HG02938 (cell line): ENCODE data around the gene NKX1-1.

Experiments
- ATAC-seq: cut with Tn5 transposase; IDR thresholded peaks from one replicate; pipeline ENCODE4 v1.9.1; 2021; ENCODE audit warnings: mild to moderate bottlenecking, moderate library complexity; ENCODE audit not compliant: unreplicated experiment

The NKX1-1 gene

GRCh38 chr4:1417522-1418390 lies 11.5 kb upstream of the NKX1-1 start:
- no peak for ATAC-seq

- ATAC-seq: no peak
Observed at GRCh38 chr4:1416948-1417260, 10.7 kb upstream of the NKX1-1 start.

- ATAC-seq: no peak
Observed at GRCh38 chr4:1416051-1416947, 10.1 kb upstream of the NKX1-1 start.

- no peak for ATAC-seq
Observed at GRCh38 chr4:1415681-1415981, 9.4 kb upstream of the NKX1-1 start.

GRCh38 chr4:1414831-1415680 lies 8.8 kb upstream of the NKX1-1 start:
- ATAC-seq: no peak

- ATAC-seq: no peak
Observed at GRCh38 chr4:1413687-1414479, 7.6 kb upstream of the NKX1-1 start.

- ATAC-seq: no peak
Observed at GRCh38 chr4:1413204-1413663, 7.0 kb upstream of the NKX1-1 start.

GRCh38 chr4:1412376-1413203 lies 6.3 kb upstream of the NKX1-1 start:
- ATAC-seq: no peak

- ATAC-seq: no peak
Observed at GRCh38 chr4:1411436-1412375, 5.5 kb upstream of the NKX1-1 start.

- no peak for ATAC-seq
Observed at GRCh38 chr4:1410491-1411325, 4.5 kb upstream of the NKX1-1 start.

GRCh38 chr4:1409491-1410425 lies 3.5 kb upstream of the NKX1-1 start:
- ATAC-seq: no peak

- no peak for ATAC-seq
Observed at GRCh38 chr4:1409079-1409478, 2.8 kb upstream of the NKX1-1 start.

- ATAC-seq: no peak
Observed at GRCh38 chr4:1408418-1408817, 2.2 kb upstream of the NKX1-1 start.

- ATAC-seq: no peak
Observed at GRCh38 chr4:1407657-1408333, 1.6 kb upstream of the NKX1-1 start.

- no peak for ATAC-seq
Observed at GRCh38 chr4:1406981-1407656, 877 bp upstream of the NKX1-1 start.
